Activated naive CD4-positive, alpha-beta T cell (primary cell): Measurements from ENCODE around the gene TRAF3.
A peak's percentile ranks its signal among the peaks of the same experiment; 100 is the strongest.
"Not testable (repeated sequence)": the region's sequence is repeated elsewhere in the genome, so short reads cannot be mapped to it uniquely, and the experiment has no call there.

Experiments used
- DNase-seq, 4 experiments: peaks; one replicate each; lab custom pipeline; 2025; lab: John Stamatoyannopoulos, UW

TRAF3 gene

DNA sequence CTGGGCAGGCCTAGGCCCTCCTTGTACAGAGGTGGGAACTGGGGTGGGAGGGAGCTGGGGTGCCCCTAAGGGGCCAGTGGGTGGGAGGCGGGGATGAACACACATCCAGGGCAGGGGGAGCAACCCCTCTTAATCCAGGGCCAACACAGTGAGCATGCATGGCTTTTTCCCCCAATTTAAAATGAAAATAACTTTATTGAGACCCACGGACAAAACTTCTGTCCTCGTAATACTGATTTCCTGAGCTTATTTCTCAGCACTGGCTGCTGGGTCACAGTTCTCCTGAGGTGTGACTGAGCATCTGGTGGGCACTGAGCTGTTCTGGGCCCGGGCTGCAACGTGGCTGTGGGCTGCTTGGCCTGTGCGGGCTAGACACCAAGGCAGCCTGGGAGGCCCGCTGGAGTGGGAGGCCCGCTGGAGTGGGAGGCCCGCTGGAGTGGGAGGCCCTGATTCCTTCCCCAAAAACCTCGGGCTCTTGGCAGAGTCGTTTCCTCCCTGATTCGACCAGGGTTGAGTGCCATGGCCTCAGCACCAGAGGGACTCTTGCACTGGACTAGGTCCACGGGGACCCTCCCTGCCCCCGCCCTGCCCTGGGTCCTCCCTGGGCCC, 24.9 kb upstream of the TRAF3 start:
- DNase-seq = no peak

DNA sequence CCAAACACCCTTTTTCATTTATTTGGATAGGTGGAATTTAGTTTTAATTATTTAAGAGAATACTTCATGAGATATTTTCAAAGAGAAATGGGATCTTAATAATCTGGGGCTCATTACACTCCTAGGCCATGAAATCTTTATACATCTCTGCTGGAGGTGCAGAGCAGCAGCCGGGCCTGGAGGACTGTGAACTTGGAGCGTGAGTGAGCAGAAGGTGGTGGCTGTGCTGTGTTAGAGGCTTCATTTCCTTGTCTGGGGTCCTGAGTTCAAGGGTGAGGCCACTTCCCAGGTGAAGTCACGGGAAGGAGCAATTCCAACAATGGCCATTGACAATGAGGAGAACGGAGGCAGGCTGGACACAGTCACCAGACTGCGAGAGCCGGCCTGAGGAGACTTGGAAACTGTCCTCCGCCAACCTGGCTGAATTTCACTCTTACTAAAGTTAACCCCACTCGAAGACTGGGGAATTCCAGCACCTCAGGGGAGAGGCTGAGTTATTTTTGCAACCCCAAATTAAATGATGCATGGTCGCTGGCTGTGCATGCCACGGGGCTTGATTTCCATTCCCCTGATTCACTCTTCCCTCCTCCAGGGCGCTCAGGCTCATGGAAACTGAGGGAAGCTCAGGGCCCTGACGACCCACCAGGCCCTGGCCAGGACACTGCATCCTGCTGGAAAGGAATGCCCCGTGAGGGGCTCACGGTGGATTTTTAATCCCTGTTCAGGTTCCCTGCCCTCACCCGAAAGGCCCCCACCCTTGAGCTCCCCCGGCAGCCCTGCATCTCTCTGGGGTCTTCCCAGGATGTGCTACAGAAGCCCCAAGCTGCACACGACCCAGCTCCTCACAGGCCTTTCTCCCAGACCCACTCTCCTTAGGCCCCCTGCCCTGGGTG, 22.6 kb upstream of the TRAF3 start:
- no peak for DNase-seq

DNA sequence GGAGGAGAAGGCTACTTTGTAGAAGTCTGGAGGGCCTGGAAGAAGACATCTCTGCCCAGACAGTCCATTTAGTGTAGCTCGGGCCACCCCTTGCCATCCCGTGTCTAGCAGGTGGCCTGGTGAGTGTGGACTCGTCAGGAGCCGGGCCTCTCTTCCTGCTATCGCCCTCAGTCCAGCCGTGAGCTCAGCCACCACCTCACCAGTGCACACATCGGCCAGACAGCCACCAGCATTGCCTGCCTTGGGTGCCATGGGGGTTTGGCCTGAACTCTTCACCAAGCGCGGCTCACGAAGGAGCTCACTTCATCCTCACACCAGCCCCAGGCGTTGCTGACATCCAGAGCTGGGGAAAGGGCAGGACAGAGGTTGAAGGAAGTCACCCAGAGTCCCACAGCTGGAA, 19.6 kb upstream of the TRAF3 start:
- DNase-seq = no peak

DNA sequence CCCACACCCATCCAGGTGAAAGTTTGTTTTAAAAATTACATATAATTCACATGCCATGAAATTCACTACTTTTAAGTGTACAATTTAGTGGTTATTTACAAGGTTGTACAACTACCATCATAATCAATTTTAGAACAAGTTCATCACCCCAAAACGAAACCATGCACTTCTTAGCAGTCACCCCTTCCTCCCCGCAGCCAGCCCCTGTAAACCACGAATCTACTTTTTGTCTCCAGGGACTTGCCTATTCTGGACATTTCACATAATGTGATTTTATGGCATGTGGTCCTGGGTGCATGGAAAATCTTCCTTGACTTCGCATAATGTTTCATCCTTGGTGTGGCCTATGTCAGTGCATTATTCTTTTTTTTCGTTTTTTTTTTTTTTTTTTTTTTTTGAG, 19.2 kb upstream of the TRAF3 start:
- no peak for DNase-seq

DNA sequence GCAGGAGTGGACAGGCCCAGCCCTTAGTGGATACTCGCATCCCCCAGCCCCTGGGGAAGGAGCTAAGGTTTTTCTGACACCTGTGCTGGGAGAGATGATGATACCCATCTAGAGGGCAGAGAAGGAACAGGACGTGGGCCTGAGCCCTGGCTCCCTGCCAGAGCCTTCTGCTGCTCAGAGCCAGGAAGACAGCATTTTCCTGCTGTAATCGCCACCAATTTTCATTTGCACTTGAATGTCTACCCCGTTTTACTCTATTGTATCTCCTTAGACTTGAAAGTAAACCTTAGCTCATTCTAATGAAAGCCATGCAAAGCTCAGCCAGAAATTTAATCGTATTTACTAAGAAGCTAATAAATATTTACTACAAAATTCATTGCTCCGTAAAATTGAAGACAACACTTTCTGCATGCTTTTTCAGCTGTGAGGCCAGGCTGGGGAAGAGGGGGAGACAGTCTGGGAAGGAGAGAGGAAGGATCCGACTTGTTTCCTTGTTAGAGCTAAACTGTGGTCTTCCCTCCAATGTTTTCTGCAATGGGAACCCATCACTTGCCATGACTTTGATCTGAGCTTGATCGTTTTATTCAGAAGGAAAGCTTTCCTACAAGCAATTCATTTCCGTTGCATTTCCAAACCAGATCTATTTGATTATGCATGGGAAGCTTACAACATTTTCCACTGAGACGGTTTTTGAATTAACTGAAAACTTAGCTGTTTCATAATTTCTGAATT, 17.6 kb upstream of the TRAF3 start:
- DNase-seq = no peak

- no peak for DNase-seq
Measured at GRCh38 chr14:102760496-102761193, 16.6 kb upstream of the TRAF3 start.

GRCh38 chr14:102761206-102761605, 16.0 kb upstream of the TRAF3 start:
- DNase-seq = no peak

GRCh38 chr14:102764220-102764671, 13.0 kb upstream of the TRAF3 start:
- DNase-seq = no peak

DNA sequence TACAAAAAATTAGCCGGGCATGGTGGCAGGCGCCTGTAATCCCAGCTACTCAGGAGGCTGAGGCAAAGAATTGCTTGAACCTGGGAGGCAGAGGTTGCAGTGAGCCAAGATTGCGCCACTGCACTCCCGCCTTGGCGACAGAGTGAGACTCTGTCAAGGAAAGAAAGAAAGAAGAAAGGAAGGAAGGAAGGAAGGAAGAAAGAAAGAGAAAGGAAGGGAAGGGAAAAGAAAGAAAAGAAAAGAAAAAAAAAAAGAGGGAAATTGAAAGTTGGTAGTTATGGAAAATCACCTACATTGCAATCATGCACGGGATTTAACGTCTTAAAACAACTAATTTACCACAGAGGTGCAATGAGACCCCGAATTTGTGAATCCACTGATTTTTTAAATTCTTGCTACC, 11.5 kb upstream of the TRAF3 start:
- DNase-seq = not testable (repeated sequence)

GRCh38 chr14:102768223-102769048, 8.8 kb upstream of the TRAF3 start:
- DNase-seq = no peak

DNA sequence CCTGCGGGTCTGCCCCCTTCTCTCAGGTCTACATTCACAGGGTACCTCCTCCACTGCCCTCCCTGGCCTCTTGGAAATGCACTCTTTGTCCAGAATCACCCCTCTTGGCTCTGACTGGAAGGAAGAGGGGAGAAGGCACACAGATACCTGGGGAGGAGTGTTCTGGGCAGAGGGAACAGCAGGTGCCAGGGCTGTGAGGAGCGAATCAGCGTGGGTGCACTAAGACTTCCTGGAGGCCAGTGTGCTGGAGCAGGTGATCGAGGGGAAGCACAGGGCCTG, 8.3 kb upstream of the TRAF3 start:
- DNase-seq = no peak

- no peak for DNase-seq
Measured at GRCh38 chr14:102770147-102771123, 6.8 kb upstream of the TRAF3 start.

- DNase-seq = no peak
Measured at GRCh38 chr14:102771144-102771543, 6.1 kb upstream of the TRAF3 start.

GRCh38 chr14:102772781-102773570, 4.3 kb upstream of the TRAF3 start:
- no peak for DNase-seq

DNA sequence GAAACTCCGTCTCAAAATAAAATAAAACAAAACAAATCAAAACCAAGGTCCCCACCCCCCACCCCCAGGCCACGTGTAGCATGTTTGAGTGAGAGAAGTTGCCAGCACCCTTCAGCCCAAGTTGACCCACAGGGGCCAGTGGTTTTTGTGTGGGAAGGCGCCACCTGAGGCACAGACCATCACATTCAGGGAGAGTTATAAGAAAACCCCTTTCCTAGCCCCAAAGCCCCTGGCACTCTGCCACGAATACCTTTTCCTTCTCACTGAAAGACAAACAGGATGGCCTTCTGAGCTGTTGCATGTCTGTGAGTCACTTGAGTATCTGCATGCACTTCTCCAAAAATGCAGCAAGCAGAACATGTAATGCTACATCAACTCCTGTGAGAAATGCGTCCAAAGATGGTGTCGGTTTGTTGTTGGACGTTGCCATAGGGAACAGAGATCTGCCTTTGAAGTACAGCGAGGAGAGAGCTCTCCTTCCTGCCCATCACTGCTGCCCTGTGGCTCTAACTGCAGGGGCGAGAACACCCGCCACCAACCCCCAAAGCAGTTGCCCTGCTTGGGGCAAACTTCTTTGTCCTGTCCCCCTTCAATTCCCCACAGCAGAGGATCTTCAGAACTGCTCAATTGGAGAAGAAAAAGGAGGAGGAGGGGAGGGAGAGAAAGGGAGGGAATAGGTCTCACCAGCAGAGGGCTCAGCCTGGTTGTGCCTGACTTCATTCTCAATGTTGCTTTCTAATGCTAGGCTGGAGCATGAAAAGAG, 2.7 kb upstream of the TRAF3 start:
- peak in 2 of 4 experiments; percentile 42 to 46 for DNase-seq

GRCh38 chr14:102775855-102776760, 1.1 kb upstream of the TRAF3 start:
- no peak for DNase-seq

GRCh38 chr14:102777711-102778337, 575 bp downstream of the TRAF3 start:
- no peak for DNase-seq
